ENCODE results near the gene CILP. TPM values are rescaled to one million over a fixed set of nuclear protein-coding genes. Genes with fewer than 3 reads are reported as not detected.

Gene CILP
- total RNA-seq, 4 donors from 2014 or later = 7.8 to 209 (median 55.5) TPM

GRCh38 chr15:65201918-65202317 is 9.4 kb downstream of the CILP start:
- no peak for TF ChIP-seq POLR2A (IDR thresholded peaks at IDR 0.05)
- no peak for TF ChIP-seq CTCF (IDR thresholded peaks at IDR 0.05)
- TF ChIP-seq EP300 (IDR thresholded peaks at IDR 0.05) = no peak
- H3K27me3 ChIP-seq = no peaks in the 10 kb centered on the region
- 89 to 94% methylated on average over 1 of the region's 1 CpG for WGBS, 2 donors
- H3K4me1 ChIP-seq = no peaks in the 10 kb centered on the region
- no peaks in the 10 kb centered on the region for H3K9me3 ChIP-seq
- no peak overlapping the region for H3K27ac ChIP-seq
- H3K4me3 ChIP-seq = no peak overlapping the region
- DNase-seq (ENCODE audit: low spot score in 2 of 2) = no peak
- H3K36me3 ChIP-seq = peaks cover 0 to 21% (median 0%) of the 10 kb centered on the region in 3 donors

GRCh38 chr15:65198571-65198970 is 12.7 kb downstream of the CILP start:
- WGBS, 2 donors = 95 to 96% methylated on average over 12 of the region's 12 CpGs
- peaks cover 0 to 14% (median 0%) of the 10 kb centered on the region in 3 donors for H3K36me3 ChIP-seq
- peaks cover 0 to 18% (median 0%) of the 10 kb centered on the region in 4 donors for H3K4me1 ChIP-seq
- TF ChIP-seq EP300 (IDR thresholded peaks at IDR 0.05) (no peak), POLR2A (IDR thresholded peaks at IDR 0.05) (no peak), CTCF (IDR thresholded peaks at IDR 0.05) (no peak)
- H3K9me3 ChIP-seq = no peaks in the 10 kb centered on the region
- H3K4me3 ChIP-seq = no peak overlapping the region
- no peaks in the 10 kb centered on the region for H3K27me3 ChIP-seq
- DNase-seq (ENCODE audit: low spot score in 2 of 2) = no peak
- no peak overlapping the region for H3K27ac ChIP-seq

GRCh38 chr15:65197337-65197645 is 14.0 kb downstream of the CILP start:
- DNase-seq (ENCODE audit: low spot score in 2 of 2) = no peak
- peaks cover 0 to 18% (median 0%) of the 10 kb centered on the region in 4 donors for H3K4me1 ChIP-seq
- no peaks in the 10 kb centered on the region for H3K27me3 ChIP-seq
- H3K9me3 ChIP-seq = no peaks in the 10 kb centered on the region
- 94 to 99% methylated on average over 8 of the region's 8 CpGs for WGBS, 2 donors
- no peak overlapping the region for H3K27ac ChIP-seq
- no peak for TF ChIP-seq EP300 (IDR thresholded peaks at IDR 0.05)
- H3K36me3 ChIP-seq = peaks cover 0 to 14% (median 0%) of the 10 kb centered on the region in 3 donors
- no peak overlapping the region for H3K4me3 ChIP-seq

GRCh38 chr15:65196637-65197336 is 14.5 kb downstream of the CILP start:
- H3K4me3 ChIP-seq = no peak overlapping the region
- H3K9me3 ChIP-seq = no peaks in the 10 kb centered on the region
- H3K36me3 ChIP-seq = peaks cover 0 to 10% (median 0%) of the 10 kb centered on the region in 3 donors
- 91 to 95% methylated on average over 13 to 19 of the region's 19 CpGs for WGBS, 2 donors
- H3K27ac ChIP-seq = no peak overlapping the region
- H3K27me3 ChIP-seq = no peaks in the 10 kb centered on the region
- peaks cover 0 to 18% (median 0%) of the 10 kb centered on the region in 4 donors for H3K4me1 ChIP-seq
- TF ChIP-seq CTCF (IDR thresholded peaks at IDR 0.05) = no peak
- TF ChIP-seq POLR2A (IDR thresholded peaks at IDR 0.05) = no peak
- no peak for TF ChIP-seq EP300 (IDR thresholded peaks at IDR 0.05)
- DNase-seq (ENCODE audit: low spot score in 2 of 2) = no peak

- 65 to 70% methylated on average over 5 of the region's 5 CpGs for WGBS, 2 donors
- no peak overlapping the region for H3K4me3 ChIP-seq
- peaks cover 0 to 18% (median 0%) of the 10 kb centered on the region in 4 donors for H3K4me1 ChIP-seq
- no peaks in the 10 kb centered on the region for H3K27me3 ChIP-seq
- no peaks in the 10 kb centered on the region for H3K9me3 ChIP-seq
- no peak for TF ChIP-seq EP300 (IDR thresholded peaks at IDR 0.05)
- TF ChIP-seq POLR2A (IDR thresholded peaks at IDR 0.05) = no peak
- no peak for TF ChIP-seq CTCF (IDR thresholded peaks at IDR 0.05)
- H3K36me3 ChIP-seq = peaks cover 0 to 8% (median 0%) of the 10 kb centered on the region in 3 donors
- peak overlapping the region in 2 of 4 donors; percentile 58 to 60 for H3K27ac ChIP-seq
- DNase-seq (ENCODE audit: low spot score in 2 of 2) = no peak
These were observed 15.7 kb downstream of the CILP start for GRCh38 chr15:65195548-65195923.

Measured in tibial nerve (tissue), 4 donors.